Pancreas (tissue), 10 donors: ENCODE measurements around the gene MAFG. TPM values are rescaled to one million over a fixed set of nuclear protein-coding genes. Genes with fewer than 3 reads are reported as not detected.

Experiments used
- ATAC-seq, 4 donors: fragments of 200-7000 bp; cut with Tn5 transposase; one replicate each; pipeline versions ENCODE4 v1.8.0 to v1.9.1; 2020; ENCODE audit warnings: mild to moderate bottlenecking in 4 of 4, moderate library complexity in 4 of 4
- DNase-seq, 6 donors: peaks; one replicate each; pipeline ENCODE4 v3.0.0-alpha.2; 2020
- FAIRE-seq: peaks from 2 replicates; lab custom pipeline; 2012; peaks lifted over from hg19 to GRCh38; lab: Jason Lieb, UNC
- H3K27ac ChIP-seq, 4 donors: fragments of 200-600 bp; sonication (generic); 1 replicate in 3 of 4; 2 replicates in 1 of 4; pipeline versions ENCODE4 v1.5.0 to v1.8.0; 2020
- H3K27me3 ChIP-seq, 4 donors: fragments of 200-600 bp; one replicate each; pipeline ENCODE4 v1.8.0; 2021
- H3K36me3 ChIP-seq, 3 donors: fragments of 200-600 bp; sonication (generic) in 1 of 3; one replicate each; pipeline versions ENCODE4 v1.5.0 to v1.8.0; 2020 to 2021
- H3K4me1 ChIP-seq, 3 donors: fragments of 200-600 bp; one replicate each; pipeline ENCODE4 v1.8.0; 2021
- H3K4me3 ChIP-seq, 4 donors: fragments of 200-600 bp; sonication (generic) in 2 of 4; one replicate each; pipeline versions ENCODE4 v1.5.0 to v1.8.0; 2020 to 2021
- H3K9me3 ChIP-seq, 4 donors: fragments of 200-600 bp; one replicate each; pipeline ENCODE4 v1.8.0; 2021
- WGBS, 2 donors: extraction: QIAGEN DNeasy Blood & Tissue Kit; methylation state at CpG; one replicate each; pipeline ENCODE4 v1.1.7; 2013; 5-methylcytosine and 5-hydroxymethylcytosine counted together
- intact Hi-C, 3 donors: fragments of 100-400 bp; cut with DNase I; formaldehyde crosslinking; loops; one replicate each; pipeline versions ENCODE4 v1.11.1 to v1.14.2; 2022
- polyA plus RNA-seq, 2 donors: library from polyadenylated mRNA; stranded (reverse); fragments of 200-250 nt; gene quantifications; one replicate each; pipeline ENCODE4 v1.2.3, GENCODE V29; 2013
- total RNA-seq, 6 donors: library from RNA; stranded (reverse); fragmentation: NEBNext Ultra II Directional in 4 of 6; extraction: Animal tissue kit (Norgen Biotek cat#: 25700) in 4 of 6; gene quantifications; one replicate each; pipeline versions ENCODE4 v1.2.1 to v1.2.4, GENCODE V29; 2021 to 2023
- TF ChIP-seq, protein P1 (sequence below), 4 donors: fragments of 200-600 bp; sonication (generic) in 3 of 4; IDR thresholded peaks; one replicate each; pipeline versions ENCODE4 v1.5.0 to v1.8.0; 2021; ENCODE audit warnings: antibody characterized with exemption in 4 of 4
- donor health status: healthy with polysubstance abuse.
- donor health status: DM: no; HTN: no; CAD: no; lungs with moderate emphysema.
- donor health status: DM: no; HTN: no; CAD: no.
- donor health status: control.
- donor health status: control.
- donor health status: Bipolar disorder and iron deficiency.
- donor health status: DM: yes; HTN: yes; CAD: no.
- donor health status: DM: no; HTN: no; CAD: no.
- donor health status: DM: no; HTN: no; CAD: no.
- donor health status: DM: yes; HTN: yes; CAD: no.

The MAFG gene
- total and polyA plus RNA-seq, 8 donors = 6.4 to 11.1 (median 8.0) TPM

DNA sequence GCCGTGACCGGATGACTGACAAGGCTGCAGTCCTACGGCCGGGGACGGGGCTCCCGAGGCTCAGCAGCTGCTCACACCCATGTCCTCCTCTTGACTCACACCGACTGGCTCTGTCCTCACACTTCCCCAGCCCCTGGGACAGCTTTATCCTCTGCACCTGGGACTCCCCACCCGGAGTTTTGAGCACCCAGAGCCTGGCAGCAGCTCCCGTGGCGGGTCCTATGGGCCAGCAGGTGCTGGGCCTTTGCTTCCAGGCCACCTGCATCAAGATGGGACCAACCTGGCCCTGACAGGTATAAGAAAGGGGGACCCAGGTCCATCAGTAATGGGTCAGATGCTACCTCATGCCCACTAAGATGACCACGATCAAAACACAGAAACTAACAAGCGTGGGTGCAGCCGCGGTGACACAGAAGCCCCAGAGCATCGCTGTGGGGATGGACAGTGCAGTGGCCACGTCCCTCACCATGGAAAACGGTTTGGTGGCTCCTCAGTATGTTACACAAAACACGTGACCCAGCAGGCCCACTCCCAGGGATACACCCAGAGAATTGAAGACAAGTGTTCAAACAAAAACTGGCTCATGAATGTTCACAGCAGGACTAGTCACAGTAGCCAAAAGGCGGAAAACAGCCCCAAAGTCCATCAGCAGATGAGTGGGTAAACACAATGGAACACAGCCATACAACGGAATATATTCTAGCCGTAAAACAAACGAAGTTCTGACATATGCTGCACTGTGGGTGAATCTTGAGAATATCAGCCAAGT, 36.7 kb upstream of the MAFG start:
- WGBS, 2 donors = 73 to 79% methylated on average over 22 of the region's 22 CpGs
- intact Hi-C loops = loop anchor here in 2 of 3 donors (2.0 to 5.0 kb wide), 2 partner anchors 53 to 55 kb away; no protein-coding TSS in a partner anchor
- H3K27ac ChIP-seq = no peak overlapping the region
- FAIRE-seq = no peak
- H3K4me1 ChIP-seq = peaks cover 5 to 17% (median 8%) of the 10 kb centered on the region in 3 donors
- no peaks in the 10 kb centered on the region for H3K36me3 ChIP-seq
- H3K27me3 ChIP-seq = peaks cover 0 to 9% (median 5%) of the 10 kb centered on the region in 4 donors
- no peak for DNase-seq
- no peak for ATAC-seq
- TF ChIP-seq, protein P1, sequence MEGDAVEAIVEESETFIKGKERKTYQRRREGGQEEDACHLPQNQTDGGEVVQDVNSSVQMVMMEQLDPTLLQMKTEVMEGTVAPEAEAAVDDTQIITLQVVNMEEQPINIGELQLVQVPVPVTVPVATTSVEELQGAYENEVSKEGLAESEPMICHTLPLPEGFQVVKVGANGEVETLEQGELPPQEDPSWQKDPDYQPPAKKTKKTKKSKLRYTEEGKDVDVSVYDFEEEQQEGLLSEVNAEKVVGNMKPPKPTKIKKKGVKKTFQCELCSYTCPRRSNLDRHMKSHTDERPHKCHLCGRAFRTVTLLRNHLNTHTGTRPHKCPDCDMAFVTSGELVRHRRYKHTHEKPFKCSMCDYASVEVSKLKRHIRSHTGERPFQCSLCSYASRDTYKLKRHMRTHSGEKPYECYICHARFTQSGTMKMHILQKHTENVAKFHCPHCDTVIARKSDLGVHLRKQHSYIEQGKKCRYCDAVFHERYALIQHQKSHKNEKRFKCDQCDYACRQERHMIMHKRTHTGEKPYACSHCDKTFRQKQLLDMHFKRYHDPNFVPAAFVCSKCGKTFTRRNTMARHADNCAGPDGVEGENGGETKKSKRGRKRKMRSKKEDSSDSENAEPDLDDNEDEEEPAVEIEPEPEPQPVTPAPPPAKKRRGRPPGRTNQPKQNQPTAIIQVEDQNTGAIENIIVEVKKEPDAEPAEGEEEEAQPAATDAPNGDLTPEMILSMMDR (IDR thresholded peaks at IDR 0.05) = no peak
- H3K9me3 ChIP-seq = no peaks in the 10 kb centered on the region
- no peak overlapping the region for H3K4me3 ChIP-seq

DNA sequence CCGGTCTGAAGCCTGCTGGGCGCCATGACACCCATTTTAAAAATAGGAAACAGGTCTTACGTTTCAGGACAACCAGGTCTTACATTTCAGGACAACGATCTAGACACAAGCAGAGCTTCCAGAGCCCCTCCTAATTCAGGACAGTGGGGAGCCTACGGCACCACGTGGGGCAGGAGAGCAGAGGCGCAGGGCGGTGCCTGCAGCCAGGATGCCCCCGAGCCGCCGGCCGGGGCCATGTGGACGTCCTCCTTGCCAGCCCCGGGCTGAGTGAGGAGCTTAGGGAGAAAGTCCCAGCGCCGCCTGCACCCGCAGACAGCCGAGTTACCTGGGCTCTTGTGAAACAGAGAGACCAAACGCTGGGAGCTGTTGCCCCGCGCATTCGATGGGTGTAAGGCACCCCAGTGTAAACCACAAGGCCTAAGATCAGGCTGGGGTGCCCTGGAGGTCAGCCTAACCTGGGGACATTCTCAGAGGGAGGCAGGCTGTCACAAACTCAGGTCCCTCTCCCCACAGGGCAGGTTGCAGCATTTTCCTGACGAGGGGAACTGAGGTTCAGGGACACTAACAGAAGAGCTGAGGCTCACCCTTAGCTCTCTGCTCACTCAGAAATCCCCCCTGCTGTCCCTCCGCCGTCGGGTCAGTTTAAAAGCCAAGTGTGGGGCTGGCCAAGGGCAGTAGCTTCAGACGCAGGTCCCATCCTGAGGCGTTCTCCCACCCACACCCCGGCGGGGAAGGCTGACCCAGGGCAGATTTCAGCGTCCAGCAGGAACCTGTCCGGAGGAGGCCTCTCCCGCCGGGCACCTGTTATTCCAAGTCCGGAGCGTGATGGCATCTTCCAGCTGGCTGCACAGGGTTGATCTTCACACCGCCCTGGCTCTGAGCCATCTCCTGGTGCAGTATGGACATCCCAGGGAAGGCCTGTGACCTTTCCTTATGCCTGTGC, 35.2 kb upstream of the MAFG start:
- TF ChIP-seq, protein P1 (IDR thresholded peaks at IDR 0.05) = no peak
- peaks cover 0 to 9% (median 5%) of the 10 kb centered on the region in 4 donors for H3K27me3 ChIP-seq
- WGBS, 2 donors = 71 to 74% methylated on average over 37 of the region's 37 CpGs
- DNase-seq (peak in 1 of 6 donors; percentile 73), FAIRE-seq (no peak), ATAC-seq (no peak)
- H3K4me3 ChIP-seq = no peak overlapping the region
- H3K9me3 ChIP-seq = no peaks in the 10 kb centered on the region
- no peak overlapping the region for H3K27ac ChIP-seq
- H3K36me3 ChIP-seq = no peaks in the 10 kb centered on the region
- peaks cover 5 to 14% (median 5%) of the 10 kb centered on the region in 3 donors for H3K4me1 ChIP-seq
- intact Hi-C loops = loop anchor here in 1 of 3 donors (5.0 kb wide), 1 partner anchor 55 kb away; no protein-coding TSS in a partner anchor

DNA sequence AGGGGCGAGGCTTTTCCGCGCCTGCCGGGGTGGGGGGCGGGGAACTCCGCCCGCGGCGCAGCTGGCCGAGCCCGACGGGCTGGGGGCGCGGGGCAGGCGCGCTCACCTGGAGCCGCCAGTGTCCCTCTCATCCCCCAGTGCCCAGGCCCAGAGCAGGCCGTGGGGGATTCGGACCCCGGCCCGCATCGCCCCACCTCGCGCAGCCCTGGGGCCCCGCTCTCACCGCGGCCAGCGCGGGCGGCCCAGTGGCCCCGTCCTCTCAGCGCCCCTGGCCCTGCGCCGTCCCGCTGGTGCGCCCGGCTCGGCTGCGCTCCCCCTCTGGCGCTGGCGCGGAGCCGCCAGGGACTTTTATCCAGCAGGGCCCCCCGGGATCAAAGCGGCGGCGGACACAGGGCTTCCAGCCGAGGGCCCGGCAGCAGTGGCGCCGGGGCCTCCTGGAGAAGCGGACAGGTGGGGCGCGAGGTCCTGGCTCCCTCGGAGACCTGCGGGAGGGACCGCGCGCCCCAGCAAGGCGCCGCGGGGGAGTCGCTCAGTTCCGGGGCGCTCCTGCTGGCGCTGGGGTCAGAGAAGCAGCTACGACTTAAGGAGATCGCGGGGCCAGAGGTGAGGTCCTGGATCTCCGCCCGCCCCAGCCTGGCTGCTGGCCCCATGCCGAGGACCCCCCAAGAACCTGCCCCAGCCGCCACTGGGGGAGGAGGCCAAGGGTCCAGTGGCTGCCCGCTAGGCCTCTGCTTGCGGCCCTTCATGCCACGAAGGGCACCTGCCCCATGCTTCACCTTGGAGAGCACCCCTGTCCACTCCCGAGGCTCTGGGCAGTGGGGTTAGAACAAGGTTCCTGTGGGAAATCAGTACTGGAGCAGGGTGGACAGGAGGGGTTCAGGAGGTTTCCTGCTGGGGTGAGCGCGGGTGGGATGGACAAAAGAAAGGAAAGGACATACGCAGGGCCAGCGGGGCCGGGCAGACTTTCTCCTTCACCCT, 34.3 kb upstream of the MAFG start:
- H3K4me1 ChIP-seq = peaks cover 5 to 11% (median 5%) of the 10 kb centered on the region in 3 donors
- ATAC-seq = no peak
- DNase-seq = peak in 1 of 6 donors; percentile 78
- intact Hi-C loops = loop anchor here in 1 of 3 donors (5.0 kb wide), 1 partner anchor 55 kb away; no protein-coding TSS in a partner anchor
- FAIRE-seq = no peak
- WGBS, 2 donors = 19 to 23% methylated on average over 51 to 82 of the region's 82 CpGs
- no peaks in the 10 kb centered on the region for H3K36me3 ChIP-seq
- H3K27me3 ChIP-seq = peaks cover 0 to 9% (median 5%) of the 10 kb centered on the region in 4 donors
- TF ChIP-seq, protein P1 (IDR thresholded peaks at IDR 0.05) = no peak
- no peaks in the 10 kb centered on the region for H3K9me3 ChIP-seq
- H3K27ac ChIP-seq = no peak overlapping the region
- H3K4me3 ChIP-seq = no peak overlapping the region

DNA sequence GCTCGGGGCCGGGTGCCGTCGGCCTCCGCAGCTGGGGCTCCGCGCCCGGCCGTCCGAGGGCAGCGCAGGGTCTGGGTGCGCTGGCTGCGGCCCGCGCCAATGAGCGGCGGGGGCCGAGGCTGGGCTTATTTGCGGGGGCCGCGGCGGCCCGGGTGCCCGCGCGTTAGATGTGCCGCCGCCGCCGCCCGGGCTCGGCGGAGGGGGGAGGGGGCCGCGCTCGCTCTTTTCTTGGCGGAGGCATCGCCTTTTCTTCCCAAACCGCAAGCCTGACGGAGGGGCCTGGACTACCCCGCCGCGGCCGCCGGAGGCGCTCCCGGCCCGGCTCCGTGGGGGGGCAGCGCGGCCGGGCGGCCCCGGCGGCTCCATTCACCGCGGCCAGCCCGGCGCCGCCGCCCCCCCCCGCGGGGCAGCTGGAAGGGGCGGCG, 33.6 kb upstream of the MAFG start, which contains the start of gene NOTUM:
Gene NOTUM, minus strand, starts transcription at position 101 of the 425 bp plus-strand sequence. CDS start 278 bp downstream, outside the sequence.
- ATAC-seq (peak in 2 of 4 donors; percentile 27 to 48), FAIRE-seq (no peak), DNase-seq (peak in 1 of 6 donors; percentile 47)
- no peak within 1 kb of the TSS for H3K27ac ChIP-seq
- peaks cover 0 to 9% (median 5%) of the 10 kb centered on the region in 4 donors for H3K27me3 ChIP-seq
- TF ChIP-seq, protein P1 (IDR thresholded peaks at IDR 0.05) = no peak
- H3K36me3 ChIP-seq = no peaks in the 10 kb centered on the region
- WGBS, 2 donors = 0 to 2% methylated on average over 23 to 65 of the region's 65 CpGs
- peaks cover 5 to 11% (median 5%) of the 10 kb centered on the region in 3 donors for H3K4me1 ChIP-seq
- H3K9me3 ChIP-seq = no peaks in the 10 kb centered on the region
- H3K4me3 ChIP-seq = peak within 1 kb of the TSS in 2 of 4 donors; percentile 36 to 48
- intact Hi-C loops = loop anchor here in 1 of 3 donors (5.0 kb wide), 1 partner anchor 56 kb away; no protein-coding TSS in a partner anchor
